Measurements from ENCODE around the gene PYCR2. TPM values are rescaled to one million over a fixed set of nuclear protein-coding genes. Genes with fewer than 3 reads are reported as not detected.
"Not testable (repeated sequence)": the region's sequence is repeated elsewhere in the genome, so short reads cannot be mapped to it uniquely, and the experiment has no call there.

The PYCR2 gene
- 10 to 100 TPM; 41.1 to 64.4 (median 56.4) TPM for polyA plus RNA-seq (ENCODE audit: insufficient read length in 4 of 4)

DNA sequence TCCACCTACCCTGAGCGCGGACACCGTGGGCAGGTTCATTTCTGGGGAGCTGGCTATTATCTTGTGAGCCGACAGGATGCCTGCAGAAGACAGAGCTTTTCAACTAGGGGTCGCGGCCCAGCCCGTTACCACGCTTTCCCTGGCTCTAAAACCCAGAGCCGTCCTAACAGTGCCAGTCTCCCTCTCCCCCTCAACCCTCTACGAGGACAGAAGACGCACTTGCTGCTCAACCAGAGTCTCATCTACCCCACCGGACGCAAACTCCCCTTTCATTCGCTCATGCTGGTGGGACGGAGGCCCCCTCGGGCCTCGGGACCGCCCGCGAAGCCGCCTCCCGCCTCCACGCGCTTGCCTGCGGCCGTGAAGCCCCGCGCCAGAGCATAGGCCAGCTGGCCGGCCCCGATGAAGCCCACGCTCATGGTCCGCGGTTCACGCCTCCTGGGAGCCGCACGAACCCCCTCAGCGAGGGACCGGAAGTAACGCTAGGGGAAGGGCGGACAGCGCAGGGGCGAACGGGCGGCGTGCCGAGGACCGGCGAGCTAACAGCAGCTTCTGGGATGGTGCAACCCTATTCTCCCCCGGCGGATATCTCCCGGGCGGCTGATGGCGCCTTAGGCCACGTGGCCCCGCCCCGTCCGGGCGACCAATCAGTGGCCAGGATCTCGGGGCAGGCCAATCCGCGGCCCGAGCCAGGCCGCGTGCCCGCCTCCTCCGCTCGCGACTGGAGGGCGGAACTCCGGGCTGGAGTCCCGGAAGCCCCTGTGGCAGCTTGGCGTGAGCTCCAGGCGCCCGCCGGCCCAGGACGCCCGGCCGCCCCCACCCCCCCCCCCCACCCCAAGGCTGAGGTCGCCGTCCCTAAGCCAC is at the start of gene PYCR2:
PYCR2 (minus strand) TSS at position 559 of the 864 bp plus-strand sequence; CDS start at position 419, 140 bp downstream.
- DNase-seq (ENCODE audit: low read depth in 4 of 4, low spot score in 2 of 4) = peak; percentile 84 to 93 (median 91)

DNA sequence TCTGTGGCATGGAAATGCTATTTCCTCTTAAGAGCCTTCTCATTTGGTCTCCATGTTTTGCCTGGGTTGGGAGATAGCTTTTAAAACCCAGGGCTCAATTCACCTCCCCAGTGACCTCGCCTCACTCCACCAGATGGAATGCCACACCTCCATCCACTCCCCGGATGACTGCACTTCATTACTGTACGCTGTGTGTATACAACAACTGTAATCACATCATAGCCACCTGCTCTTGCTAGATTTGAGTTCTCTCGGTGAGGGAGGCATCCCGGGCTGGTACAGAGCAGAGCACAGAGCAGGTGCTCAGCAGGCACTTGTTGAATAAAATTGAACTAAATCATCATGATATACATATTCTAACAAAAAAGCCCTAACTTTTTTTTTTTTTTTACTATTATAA is 49.1 kb upstream of the PYCR2 start:
- peak in 2 of 4 donors; percentile 11 to 56 for DNase-seq (ENCODE audit: low read depth in 4 of 4, low spot score in 2 of 4)

DNA sequence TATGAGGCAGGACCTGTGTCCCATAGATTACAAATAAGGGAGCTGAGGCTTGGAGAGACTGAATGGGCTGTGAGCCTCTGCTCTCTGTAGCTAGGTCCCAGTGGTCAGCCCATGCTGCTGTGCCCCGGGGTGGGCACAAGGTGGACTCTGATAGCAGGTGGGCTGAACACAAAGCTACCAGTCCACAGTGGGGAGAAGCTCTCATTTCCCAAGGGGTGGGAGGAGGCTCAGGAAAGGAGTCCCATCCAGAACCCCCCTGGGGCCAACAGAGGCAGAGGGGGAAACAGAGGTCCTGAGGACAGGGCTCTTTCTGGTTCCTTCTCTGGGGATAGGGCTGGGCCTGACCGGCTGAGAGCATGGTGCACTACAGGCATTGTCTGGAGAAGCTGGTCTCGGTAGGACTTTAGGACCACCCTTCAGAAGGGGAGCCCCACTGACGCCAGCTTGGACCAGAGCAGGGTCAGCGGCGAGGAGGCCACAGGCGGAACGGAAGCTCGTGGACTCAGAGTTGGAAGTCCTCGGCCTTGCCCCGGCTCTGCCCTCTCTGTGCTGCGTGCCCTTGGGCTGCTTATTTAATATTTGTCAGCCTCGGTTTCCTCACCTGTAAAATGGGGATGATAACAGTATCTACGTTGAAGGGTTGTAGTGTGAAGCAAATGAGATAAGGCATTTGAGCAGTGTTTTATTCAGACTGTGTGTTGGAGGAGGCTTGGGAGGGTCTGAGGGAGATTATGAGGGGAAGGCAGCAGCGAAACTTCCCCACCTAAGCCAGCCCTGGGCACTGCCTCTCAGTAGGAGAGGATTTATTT is 48.5 kb upstream of the PYCR2 start:
- no peak for DNase-seq (ENCODE audit: low read depth in 4 of 4, low spot score in 2 of 4)

DNA sequence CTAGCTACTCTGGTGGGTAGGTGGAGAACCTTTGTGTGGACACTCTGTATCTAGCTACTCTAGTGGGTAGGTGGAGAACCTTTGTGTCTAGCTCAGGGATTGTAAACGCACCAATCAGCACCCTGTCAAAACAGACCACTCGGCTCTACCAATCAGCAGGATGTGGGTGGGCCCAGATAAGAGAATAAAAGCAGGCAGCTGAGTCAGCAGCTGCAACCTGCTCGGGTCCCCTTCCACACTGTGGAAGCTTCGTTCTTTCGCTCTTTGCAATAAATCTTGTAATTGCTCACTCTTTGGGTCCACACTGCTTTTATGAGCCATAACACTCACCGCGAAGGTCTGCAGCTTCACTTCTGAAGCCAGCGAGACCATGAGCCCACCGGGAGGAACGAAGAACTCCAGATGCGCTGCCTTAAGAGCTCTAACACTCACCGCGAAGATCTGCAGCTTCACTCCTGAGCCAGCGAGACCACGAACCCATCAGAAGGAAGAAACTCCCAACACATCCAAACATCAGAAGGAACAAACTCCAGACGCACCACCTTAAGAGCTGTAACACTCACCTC is 46.6 kb upstream of the PYCR2 start:
- DNase-seq (ENCODE audit: low read depth in 4 of 4, low spot score in 2 of 4) = not testable (repeated sequence)

DNA sequence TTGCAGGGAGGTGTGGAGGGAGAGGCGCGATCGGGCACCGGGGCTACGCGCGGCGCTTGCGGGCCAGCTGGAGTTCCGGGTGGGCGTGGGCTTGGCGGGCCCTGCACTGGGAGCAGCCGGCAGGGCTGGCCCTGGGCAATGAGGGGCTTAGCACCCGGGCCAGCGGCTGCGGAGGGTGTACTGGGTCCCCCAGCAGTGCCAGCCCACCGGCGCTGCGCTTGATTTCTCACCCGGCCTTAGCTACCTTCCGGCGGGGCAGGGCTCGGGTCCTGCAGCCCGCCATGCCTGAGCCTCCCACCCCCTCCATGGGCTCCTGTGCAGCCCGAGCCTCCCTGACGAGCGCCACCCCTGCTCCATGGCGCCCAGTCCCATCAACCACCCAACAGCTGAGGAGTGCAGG is 45.7 kb upstream of the PYCR2 start:
- DNase-seq (ENCODE audit: low read depth in 4 of 4, low spot score in 2 of 4) = not testable (repeated sequence)

DNA sequence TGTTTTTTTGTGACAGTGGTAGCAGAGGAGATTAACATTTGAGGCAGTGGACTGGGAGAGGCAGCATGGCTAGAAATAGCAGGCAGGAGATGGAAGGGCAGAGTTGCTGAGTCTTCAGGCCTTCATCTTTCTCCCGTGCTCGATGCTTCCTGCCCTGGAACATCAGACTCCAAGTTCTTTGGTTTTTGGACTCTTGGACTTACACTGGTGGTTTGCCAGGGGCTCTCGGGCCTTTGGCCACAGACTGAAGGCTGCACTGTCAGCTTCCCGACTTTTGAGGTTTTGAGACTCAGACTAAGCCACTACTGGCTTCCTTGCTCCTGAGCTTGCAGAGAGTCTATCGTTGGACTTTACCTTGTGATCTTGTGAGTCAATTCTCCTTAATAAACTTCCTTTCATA is 41.2 kb upstream of the PYCR2 start:
- no peak for DNase-seq (ENCODE audit: low read depth in 4 of 4, low spot score in 2 of 4)

DNA sequence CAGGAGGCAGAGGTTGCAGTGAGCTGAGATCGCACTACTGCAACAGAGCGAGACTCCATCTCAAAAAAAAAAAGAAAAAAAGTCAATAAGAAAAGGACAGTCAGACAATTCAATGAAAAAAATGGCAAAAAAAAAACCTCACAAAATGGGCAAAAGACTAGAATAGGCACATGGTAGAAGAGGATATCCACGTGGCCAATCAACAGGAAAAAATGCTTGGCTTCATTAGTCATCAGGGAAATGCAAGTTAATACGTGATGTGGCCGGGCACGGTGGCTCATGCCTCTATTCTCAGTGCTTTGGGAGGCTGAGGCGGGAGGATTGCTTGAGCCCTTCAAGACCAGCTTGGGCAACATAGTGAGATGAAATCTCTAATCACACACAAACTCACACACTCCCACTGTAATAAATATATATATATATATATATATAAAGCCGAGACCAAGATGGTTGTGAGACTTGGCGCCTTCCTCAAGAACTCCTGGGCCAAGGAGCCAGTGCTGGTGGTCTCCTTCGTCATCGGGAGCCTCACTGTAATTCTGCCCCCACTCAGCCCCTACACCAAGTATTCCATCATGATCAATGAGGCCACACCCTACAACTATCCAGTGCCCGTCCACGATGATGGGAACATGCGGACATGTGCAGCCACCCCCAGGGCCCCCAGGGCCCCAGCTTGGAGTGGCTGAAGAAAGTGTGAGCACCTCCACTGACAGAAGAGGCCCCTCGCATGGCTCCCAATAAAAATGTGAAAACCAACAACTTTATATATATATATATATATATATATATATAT is 39.9 kb upstream of the PYCR2 start:
- no peak for DNase-seq (ENCODE audit: low read depth in 4 of 4, low spot score in 2 of 4)

DNA sequence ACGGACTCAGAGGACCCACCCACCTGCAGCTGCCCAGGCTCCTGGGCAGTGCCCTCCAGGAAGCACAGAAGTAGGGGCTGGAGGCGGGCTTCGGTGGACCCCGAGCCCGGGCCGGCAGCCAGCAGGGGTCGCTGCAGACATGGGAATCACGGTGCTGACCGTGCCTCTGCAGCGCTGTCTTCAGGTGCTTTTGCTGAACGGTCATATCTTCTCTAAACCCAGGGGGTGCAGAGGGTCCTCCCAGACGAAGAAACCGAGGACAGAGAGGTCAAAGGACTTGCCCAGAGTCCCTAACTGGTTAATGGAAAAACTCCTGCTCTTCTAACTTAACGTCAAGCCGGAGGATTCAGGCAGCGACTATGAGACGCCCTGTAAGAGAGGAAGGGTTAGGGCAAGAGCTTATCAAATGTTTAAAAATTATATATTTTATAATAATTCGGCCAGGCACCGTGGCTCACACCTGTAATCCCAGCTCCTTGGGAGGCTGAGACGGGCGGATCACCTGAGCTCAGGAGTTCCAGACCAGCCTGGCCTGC is 38.5 kb upstream of the PYCR2 start:
- DNase-seq (ENCODE audit: low read depth in 4 of 4, low spot score in 2 of 4) = no peak

DNA sequence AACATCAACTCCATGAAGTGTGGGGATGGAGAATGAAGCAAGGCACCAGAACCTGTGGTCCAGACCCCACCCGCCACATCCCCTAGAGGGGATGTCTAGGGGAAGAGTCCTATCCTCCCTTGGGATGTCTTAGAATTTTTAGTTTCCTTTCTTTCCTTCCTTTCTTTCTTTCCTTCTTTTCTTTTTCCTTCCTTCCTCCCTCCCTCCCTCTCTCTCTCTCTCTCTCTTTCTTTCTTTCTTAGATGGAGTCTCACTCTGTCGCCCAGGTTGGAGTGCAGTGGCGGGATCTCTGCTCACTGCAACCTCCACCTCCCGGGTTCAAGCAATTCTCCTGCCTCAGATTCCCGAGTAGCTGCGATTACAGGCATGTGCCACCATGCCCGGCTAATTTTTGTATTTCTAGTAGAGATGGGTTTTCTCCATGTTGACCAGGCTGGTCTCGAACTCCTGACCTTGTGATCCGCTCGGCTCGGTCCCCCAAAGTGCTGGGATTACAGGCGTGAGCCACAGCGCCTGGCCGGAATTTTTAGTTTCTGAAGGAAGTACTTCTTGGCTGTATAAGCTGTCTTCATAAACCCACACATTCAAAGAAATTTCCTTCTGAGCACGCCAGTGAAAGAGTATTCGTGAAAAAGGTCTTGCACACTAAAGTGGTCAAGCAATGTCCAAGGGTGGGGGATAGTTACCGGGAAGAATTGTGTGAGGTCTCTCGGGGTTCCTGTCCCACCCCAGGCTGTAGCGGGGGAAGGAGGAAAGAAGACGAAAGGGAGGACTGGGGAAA is 37.8 kb upstream of the PYCR2 start:
- no peak for DNase-seq (ENCODE audit: low read depth in 4 of 4, low spot score in 2 of 4)

DNA sequence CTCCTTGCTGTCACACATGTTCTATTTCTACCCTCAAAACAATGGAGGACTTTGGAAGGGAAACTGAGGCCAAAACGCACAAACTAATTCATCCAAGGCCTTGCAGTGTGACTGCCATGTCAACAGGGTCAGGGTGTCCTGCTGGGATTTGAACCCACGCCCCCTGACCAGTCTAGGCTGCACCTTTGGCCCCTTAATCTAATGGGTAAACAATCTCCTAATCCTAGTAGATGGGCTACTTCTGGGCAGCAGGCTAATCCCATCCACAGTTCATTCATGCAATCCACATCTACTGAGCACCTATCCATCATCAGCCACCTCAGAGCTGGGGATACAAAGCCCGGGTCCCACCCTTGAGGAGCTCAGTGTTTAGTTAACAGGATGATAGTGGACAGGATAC is 34.0 kb upstream of the PYCR2 start:
- no peak for DNase-seq (ENCODE audit: low read depth in 4 of 4, low spot score in 2 of 4)

DNA sequence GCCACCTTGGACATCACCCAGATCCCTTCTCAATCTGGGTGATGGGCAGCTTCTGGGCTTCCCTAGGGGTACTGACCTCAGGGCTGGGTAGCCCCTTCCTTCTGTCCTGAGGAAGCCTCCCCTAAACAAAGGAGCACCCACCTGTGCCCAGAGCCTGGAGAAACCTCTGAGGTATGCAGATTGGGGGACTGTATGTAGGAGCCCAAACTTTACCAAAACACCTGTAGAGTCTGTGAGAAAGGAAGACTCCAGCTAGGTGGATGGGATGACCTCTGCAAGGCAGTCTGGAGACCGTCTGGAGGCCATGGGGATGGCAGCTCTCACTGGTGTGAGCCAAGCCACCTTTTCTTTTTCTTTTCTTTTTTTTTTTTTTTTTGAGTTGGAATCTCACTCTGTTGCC is 30.7 kb upstream of the PYCR2 start:
- no peak for DNase-seq (ENCODE audit: low read depth in 4 of 4, low spot score in 2 of 4)

DNA sequence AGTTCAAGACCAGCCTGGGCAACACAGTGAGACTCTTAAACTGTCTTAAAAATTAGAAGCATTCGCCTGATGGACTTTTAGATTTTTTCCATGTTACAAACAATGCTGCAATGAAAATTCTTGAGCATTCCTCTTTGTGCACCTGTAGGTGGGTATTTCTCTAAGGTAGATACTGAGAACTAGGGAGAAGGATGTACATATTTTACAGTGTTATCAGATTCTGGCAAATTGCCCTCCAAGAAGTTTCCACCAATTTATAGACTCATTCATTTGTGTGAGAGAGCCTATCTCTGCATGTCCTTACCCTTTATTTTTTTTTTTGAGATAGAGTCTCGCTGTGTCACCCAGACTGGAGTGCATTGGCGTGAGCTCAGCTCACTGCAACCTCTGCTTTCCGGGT is 29.3 kb upstream of the PYCR2 start:
- DNase-seq (ENCODE audit: low read depth in 4 of 4, low spot score in 2 of 4) = no peak

DNA sequence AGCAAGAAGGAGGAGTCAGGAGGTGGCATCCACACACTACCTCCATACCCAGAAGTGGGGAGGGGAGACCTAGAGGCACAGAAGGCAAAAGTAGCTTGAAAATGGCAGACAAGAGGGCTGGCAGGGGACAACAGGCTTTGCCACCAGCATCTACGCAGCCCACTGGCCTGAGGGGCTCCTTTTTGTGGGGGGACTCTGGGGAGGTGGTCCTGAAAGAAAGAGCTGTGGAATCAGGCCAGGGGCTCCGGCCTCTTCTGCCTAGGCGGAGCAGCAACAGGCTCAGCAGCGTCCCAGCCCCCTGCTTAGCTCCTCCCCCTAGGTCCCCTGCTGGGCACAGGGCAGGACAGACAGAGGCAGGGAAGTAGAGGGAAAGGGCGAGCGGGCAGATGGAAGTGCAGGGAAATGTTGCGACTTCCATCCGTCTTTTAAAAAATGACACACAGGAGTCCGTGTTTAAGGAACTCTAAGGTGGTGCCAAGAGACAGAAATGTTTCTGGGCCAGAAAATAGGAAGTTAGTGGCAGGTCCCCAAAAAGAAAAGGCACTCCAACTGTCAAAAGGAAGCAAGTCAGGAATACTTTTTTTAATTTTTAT is 27.0 kb upstream of the PYCR2 start:
- DNase-seq (ENCODE audit: low read depth in 4 of 4, low spot score in 2 of 4) = no peak

DNA sequence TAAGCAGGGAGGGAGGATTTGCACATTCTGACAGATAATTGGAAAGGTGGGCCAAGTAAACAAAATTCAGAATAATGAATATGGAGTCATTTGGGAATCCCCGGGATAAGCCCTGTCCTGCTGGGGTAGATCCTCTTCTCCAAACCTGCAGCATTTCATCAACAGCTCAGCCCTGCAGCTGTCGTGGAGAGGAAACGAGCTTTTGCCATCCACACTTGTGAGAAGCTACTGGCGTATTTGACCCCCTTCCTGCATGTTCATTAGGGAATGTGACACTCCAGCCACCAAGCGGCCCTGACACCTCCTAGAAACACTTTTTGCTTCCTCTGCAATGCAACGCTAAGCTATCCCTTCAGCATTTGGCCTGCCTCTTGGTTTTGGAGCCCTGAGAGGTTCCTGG is 25.0 kb upstream of the PYCR2 start:
- no peak for DNase-seq (ENCODE audit: low read depth in 4 of 4, low spot score in 2 of 4)

DNA sequence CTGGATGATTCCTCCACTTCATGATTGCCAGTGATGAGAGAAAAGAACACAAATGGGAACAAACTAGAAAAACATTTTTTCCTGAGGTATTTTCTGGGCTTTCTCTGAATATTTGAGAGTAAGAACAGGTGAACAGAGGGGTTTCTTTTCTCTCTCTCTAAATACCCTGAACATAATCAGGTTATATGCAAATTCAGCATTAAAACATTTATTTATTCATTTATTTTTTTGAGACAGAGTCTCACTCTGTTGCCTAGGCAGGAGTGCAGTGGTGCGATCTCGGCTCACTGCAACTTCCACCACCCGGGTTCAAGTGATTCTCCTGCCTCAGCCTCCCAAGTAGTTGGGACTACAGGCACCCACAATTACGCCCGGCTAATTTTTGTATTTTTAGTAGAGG is 22.8 kb upstream of the PYCR2 start:
- no peak for DNase-seq (ENCODE audit: low read depth in 4 of 4, low spot score in 2 of 4)

DNA sequence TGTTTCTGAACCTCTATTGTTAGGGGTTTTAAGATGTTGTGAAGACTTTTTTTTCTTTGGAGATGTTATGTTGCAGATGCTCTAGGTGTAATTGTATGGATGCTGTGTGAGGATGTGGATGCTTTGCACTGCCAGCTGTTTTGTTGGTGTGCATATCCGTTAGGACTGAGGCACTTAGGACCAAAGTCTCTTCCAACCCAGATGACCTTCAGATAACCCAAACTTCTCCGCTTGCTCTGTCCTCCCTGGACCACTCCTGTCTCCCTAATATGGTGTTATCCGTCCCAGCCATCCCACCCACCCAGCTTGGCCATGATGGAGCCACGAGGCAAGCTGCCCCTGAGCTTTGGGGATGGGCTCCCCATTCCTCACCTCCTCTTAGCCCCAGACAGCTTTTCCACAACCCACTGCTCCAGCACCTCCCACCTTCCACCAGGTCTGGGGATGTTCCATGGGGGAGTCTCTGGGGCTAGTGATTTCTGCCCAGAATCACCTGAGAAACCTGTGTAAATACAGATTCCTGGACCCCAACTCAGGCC is 22.1 kb upstream of the PYCR2 start:
- no peak for DNase-seq (ENCODE audit: low read depth in 4 of 4, low spot score in 2 of 4)

DNA sequence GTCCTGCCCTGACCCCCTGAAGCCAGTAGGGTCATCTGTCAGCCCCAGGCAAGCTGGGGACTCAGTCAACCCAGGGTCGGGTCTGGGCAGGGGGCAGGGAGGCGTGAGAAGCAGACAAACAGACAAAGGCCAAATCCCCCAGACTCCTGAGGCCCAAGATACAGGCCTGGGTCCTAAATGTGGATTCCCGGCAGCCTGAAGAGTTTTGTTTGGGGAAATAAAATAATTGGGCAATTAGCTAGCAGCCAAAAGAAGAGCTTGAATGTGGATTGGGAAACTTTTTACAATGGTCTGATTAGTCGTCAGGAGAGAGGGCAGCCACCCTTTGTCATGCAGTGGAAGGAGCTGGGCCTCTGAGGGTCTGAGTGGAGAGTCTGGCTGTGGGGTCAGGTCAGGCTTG is 21.5 kb upstream of the PYCR2 start:
- DNase-seq (ENCODE audit: low read depth in 4 of 4, low spot score in 2 of 4) = no peak

DNA sequence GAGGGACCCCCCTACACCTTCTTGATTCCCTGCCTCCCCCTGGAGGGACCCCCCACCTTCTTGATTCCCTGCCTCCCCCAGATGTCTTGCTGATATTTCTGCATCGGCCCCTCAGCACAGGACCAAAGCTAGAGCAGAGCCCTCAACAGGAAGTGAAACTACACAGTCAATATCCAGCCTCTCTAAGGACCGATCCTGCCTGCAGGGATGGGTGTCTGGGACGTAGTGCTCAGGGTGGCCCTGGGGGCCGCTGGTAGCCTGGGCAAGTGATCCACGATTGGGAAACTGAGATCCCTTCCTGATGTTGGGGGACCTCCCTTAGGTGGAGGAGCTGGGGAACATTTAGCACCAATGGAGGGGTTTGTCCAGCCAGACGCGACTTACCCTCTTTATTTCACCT is 20.9 kb upstream of the PYCR2 start:
- DNase-seq (ENCODE audit: low read depth in 4 of 4, low spot score in 2 of 4) = no peak

DNA sequence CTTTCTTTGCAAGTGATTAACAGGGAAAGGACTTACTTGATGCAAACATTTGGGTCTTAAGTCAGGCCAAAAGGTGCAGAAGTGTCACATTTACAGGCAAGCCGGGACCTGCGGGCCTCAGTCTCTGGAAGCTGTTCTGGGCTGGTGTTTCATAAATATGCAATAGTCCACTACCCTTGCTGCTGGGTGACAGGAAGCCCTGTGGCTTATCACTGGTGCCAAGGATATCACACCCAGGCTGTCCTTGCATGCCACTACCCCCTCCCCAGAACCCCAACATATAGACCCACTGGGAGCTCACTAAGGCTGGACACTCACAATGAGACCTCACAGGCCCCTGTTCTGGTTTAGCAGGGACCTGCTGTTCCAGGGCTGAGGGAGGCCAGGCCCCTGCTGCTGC is 20.3 kb upstream of the PYCR2 start:
- no peak for DNase-seq (ENCODE audit: low read depth in 4 of 4, low spot score in 2 of 4)
